ENCODE data around the gene ACER3.
"Not testable (repeated sequence)": the region's sequence is repeated elsewhere in the genome, so short reads cannot be mapped to it uniquely, and the experiment has no call there.

Gene ACER3

GRCh38 chr11:76837696-76838677, 22.7 kb upstream of the ACER3 start:
- no peak for DNase-seq

GRCh38 chr11:76838678-76839068, 22.0 kb upstream of the ACER3 start:
- no peak for DNase-seq

GRCh38 chr11:76839311-76839710, 21.4 kb upstream of the ACER3 start:
- no peak for DNase-seq

- DNase-seq = no peak
Observed at GRCh38 chr11:76841923-76842452, 18.7 kb upstream of the ACER3 start.

GRCh38 chr11:76843907-76844306, 16.8 kb upstream of the ACER3 start:
- DNase-seq = no peak

GRCh38 chr11:76844511-76844910, 16.2 kb upstream of the ACER3 start:
- DNase-seq = no peak

GRCh38 chr11:76845069-76845468, 15.6 kb upstream of the ACER3 start:
- DNase-seq = no peak

- DNase-seq = no peak
Observed at GRCh38 chr11:76846441-76846840, 14.3 kb upstream of the ACER3 start.

- no peak for DNase-seq
Observed at GRCh38 chr11:76849376-76849775, 11.3 kb upstream of the ACER3 start.

GRCh38 chr11:76850130-76850529, 10.6 kb upstream of the ACER3 start:
- no peak for DNase-seq

GRCh38 chr11:76850815-76851214, 9.9 kb upstream of the ACER3 start:
- DNase-seq = no peak

- no peak for DNase-seq
Observed at GRCh38 chr11:76854709-76855108, 6.0 kb upstream of the ACER3 start.

- DNase-seq = not testable (repeated sequence)
Observed at GRCh38 chr11:76855670-76856069, 5.0 kb upstream of the ACER3 start.

GRCh38 chr11:76856106-76856505, 4.6 kb upstream of the ACER3 start:
- no peak for DNase-seq

GRCh38 chr11:76856571-76856970, 4.1 kb upstream of the ACER3 start:
- no peak for DNase-seq

- DNase-seq = no peak
Observed at GRCh38 chr11:76857781-76858410, 2.8 kb upstream of the ACER3 start.

- DNase-seq = no peak
Observed at GRCh38 chr11:76859708-76860227, 950 bp upstream of the ACER3 start.

GRCh38 chr11:76861490-76861953, 804 bp downstream of the ACER3 start:
- DNase-seq = no peak

GRCh38 chr11:76862794-76863193, 2.1 kb downstream of the ACER3 start:
- not testable (repeated sequence) for DNase-seq

- DNase-seq = no peak
Observed at GRCh38 chr11:76863196-76863777, 2.6 kb downstream of the ACER3 start.

GRCh38 chr11:76872959-76873827, 12.5 kb downstream of the ACER3 start:
- no peak for DNase-seq

- no peak for DNase-seq
Observed at GRCh38 chr11:76878014-76878413, 17.3 kb downstream of the ACER3 start.
